Inflammatory macrophage (primary cell): ENCODE measurements around the gene VEGFA.
"Not testable (repeated sequence)": the region's sequence is repeated elsewhere in the genome, so short reads cannot be mapped to it uniquely, and the experiment has no call there.

Source experiments
- DNase-seq, 2 donors: peaks; one replicate each; pipeline ENCODE4 v3.0.0-alpha.2; 2020 to 2022

VEGFA gene

DNA sequence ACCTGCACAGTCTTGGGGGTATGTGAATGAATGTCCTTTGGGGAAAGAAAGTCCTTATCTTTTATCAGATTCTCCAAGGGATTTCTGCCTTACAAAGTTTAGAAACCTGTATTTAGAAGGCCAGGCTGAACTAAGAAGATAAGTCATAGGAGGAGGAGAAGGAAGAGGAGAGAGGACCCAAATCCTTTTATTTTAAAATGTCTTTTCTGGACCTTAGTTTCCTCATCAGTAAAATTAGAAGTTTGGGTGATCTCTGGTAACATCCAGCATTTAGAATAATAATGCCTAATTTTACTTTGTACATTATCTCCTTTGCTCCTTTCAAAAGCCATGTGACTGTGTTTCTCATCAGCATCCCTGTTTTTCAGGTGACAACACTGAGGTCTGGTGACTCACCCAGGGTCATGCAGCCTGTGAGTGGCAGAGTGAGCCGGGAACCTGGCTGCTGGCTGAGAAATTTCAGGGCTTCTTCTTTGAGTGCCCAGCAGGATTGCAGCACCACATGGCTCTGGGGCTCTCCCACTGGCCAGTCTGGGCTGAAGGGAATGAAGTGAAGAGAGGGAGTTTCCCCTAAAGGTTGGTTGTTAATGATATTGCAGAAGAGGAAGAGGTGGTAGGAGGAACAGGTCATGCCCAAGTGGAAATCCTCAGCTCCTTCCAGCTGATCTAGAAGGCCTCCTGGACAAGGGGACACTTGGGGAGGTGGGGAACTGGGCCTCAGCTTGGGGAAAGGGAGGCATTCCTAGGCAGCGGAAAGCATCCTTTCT is 34.0 kb downstream of the VEGFA start:
- DNase-seq: peak; percentile 72 to 77

- DNase-seq: no peak
Observed at GRCh38 chr6:43804550-43805223, 34.7 kb downstream of the VEGFA start.

DNA sequence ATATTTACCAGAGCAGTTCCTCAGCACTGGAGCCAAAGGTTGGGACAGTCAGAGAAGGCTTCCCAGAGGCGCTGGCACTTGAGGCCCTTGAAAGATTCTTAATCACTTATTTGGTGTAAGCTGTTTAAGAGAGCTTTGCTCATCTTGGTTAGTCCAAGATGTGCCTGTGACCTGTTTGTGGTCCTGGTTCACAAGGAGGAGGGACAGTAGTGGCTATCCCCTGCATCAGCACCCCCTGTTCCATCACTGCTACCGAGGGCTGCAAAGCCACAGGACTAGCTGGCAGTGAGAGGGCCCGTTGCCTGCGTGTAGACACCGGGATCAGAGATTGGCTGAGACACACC is 35.7 kb downstream of the VEGFA start:
- no peak for DNase-seq

DNA sequence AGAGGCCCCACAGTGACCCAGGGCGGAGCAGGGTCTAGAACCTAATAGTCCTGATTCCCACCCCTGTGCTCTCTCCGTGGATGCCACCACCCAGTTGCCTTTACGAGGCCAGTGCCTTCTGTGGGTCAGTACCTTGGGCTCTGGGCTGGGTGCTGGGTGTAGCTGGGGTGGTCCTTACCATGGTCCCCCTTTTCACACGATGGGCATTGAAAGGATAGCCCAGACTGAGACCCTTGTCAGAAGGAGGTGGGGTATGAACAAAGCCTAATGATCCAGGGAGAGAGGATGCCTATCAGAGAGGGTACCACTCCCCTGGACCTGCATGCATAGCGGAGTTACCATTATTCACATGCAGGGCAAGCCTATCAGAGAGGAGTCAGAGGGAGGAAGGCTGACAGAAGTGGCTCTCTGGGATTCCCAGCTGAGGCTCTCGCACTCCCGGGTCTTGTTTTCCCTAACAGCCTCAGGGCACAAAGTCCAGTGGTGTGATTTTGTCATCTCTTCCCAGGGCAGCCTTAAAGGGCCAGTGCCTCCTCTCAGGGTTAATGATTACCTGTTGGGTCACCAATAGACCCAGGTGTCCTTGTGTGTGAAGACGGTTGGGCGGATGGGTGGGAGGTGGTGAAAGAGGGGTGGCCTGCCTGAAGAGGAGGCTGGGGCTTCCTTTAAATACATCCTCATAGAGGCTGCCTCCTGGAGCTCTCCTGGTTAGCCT is 36.2 kb downstream of the VEGFA start:
- no peak for DNase-seq

DNA sequence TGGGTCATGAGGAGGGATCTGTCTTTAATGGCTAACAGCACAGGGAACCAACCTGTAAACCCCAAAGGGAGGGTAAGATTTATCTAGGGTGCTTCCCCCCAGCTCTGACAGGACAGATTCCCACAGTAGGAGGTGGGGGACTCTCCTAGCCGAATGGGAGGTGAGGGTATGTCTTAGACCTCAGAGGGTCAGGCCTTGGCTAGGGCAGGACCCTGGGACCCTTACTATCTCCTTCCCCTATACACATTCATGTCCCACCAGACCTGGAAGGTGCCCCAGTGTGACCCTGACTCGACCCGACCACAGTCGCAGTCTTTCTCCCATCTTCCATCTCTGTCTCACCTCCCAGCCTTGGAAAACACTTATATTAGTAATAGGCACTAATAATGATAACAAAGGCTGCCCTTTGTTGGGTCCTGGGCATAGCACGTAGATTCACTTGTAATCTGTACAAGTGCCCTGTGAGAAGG is 36.8 kb downstream of the VEGFA start:
- DNase-seq: no peak

DNA sequence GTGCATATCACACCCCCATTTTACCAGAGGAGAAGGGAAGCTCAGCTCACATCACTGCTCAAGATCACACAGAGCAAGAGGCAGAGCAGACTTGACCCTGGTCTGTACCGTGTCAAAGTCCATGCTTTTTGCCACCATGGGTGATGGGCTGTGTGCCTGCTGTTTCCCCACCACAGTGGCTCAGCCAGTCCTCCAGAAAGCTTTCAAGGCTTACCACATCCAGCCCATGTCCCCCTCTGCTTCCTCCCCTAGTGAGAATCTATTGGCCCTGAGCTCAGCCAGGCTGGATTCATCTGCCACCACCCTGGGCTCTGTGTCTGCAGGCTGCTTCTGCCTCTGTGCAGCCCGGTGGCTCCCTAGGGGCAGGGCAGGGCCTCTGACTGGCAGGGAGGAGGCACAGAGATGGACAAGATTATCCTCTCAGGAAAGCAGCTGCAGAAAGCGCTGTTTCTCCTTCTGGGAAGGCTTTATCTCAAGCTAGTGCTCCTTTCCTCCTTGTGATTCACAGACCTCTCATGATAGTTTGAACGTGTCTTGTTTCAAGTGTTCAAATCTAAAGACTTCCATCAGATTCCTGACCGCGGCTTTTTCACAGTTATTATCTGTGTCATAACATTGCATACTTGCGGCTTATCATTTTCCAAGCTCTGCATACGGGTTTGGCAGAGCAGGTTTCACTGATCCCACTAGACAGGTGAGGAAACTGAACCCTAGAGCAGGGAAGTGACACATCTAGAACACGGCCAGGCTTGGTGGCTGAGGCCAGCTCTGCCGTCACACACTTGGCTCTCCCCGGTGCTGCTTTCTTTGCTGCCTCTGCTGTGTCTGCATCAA is 37.4 kb downstream of the VEGFA start:
- DNase-seq: no peak

DNA sequence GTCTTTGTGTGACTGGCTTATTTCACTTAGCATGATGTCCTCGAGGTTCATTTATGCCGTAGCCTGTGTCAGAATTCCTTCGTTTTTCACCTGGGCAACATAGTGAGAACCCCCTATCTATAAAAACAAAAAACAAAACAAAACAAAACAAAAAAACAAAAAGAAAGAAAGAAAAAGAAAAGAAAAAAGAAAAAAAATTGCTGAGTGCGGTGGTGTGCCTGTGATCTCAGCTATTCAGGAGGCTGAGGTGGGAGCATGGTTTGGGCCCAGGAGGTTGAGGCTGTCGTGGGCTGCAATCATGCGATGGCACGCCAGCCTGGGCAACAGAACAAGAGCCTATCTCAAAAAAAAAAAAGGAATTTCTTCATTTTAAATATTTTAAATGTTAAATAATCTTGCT is 38.4 kb downstream of the VEGFA start:
- no peak for DNase-seq

DNA sequence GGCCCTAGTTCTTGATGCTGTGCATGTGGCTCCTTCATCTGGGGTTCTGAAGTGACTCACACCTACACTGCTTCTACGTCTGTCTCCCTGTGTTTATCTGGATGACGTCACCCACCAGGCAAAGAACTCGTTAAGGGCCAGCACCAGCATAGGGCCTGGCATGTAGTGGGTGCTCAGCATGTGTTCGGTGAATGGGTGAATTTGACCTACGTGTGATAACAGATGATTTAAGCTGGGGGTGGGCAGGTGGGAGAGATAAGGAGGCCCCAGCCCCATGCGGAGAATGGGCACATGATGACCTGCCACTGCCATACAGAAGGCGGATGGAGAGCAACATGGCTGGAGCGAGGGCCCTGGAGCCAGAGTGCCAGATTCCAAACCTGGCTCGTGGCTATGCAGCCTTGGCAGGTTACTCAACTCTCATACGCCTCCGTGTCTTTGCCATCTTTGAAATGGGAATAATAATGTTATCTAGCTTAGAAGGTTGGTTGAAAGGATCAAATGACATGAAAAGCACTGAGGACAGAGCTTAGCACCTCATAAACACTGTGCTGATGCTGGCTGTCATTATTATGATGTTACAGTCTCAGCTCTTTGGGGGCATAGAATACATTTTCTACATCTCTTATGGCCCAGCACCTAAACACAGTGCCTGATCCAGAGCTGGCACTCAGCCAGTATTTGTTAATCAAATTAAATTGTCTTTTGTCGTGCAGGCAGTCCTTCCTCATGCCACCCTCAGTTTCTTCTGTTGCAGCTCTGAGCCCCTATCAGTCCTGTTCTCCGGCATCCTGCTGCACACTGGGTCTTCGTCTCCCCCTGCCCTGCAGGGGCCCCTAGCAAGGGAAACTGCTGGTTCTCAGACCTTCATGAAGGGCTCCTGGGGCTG is 39.6 kb downstream of the VEGFA start:
- DNase-seq: no peak

DNA sequence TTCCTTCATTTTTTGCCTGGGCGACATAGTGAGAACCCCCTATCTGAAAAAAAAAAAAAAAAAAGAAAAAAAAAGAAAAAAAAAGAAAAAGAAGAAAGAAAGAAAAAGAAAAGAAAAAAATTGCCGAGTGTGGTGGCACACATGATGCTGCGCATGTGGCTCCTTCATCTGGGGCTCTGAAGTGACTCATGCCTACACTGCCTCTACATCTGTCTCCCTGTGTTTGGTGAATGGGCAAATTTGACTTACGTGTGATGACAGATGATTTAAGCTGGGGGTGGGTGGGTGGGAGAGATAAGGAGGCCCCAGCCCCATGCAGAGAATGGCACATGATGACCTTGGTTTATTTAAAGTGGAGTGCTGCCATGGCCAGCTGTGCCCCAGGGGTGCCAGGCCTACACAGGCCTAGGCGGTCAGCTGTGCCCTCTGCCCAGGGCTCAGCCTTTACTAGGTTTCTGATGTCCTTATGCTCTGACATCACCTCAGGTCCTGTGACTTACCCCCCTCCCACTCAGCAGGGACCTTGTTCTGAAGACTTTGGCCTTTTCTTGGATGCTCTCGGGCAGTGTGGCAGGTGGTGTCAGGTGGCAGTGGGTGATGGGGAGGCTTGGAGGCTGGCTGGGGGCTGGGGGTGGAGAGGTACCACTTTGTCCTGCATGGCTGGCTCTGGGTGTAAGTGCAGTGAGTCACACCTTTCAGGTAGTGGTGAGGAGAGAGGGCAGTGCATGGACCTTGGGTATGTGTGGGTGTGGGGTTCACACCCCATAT is 41.1 kb downstream of the VEGFA start:
- DNase-seq: no peak

GRCh38 chr6:43811733-43812099 is 41.7 kb downstream of the VEGFA start:
- DNase-seq: no peak

GRCh38 chr6:43812850-43813578 is 43.0 kb downstream of the VEGFA start:
- peak; percentile 57 to 72 for DNase-seq

DNA sequence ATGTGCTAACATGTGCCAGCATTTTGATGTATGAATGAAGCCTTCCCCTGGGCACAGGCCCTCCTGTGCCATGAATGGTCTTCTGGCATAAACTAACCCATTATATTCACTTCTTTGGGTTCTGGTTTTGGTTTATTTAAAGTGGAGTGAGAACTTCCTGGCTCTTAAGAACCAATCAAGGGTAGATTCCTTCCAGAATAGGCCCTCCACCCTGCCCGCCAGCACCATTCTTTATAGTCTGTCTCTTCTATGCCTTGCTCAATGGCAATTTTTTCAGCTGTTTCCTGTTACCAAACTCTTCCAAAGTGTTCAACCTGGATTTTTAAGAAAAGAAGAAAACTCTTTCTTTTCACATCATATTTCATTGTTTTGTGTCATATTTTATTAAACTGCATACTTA is 44.1 kb downstream of the VEGFA start:
- no peak for DNase-seq

DNA sequence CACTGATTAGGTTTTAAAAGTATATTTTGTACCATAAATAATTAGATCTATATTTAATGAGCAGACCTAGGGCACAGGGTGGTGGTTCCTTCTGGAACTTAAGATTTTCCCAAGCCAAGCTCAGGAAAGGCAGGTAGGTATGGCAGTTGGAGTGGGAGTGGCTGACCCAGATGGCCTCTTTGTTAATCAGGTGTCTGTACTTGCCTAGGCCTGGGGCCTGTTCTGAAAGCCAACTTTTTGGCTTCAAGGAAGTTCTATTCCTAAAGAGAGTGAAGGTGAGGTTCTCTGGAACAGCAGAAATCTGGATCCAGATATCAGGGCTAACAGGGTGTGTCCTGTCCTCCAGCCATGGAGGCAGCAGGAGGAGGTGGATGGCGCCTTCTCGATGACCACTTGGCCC is 44.9 kb downstream of the VEGFA start:
- DNase-seq: no peak

- peak; percentile 47 to 51 for DNase-seq
Observed at GRCh38 chr6:43817192-43817591, 47.2 kb downstream of the VEGFA start.

GRCh38 chr6:43818973-43819372 is 49.0 kb downstream of the VEGFA start:
- not testable (repeated sequence) for DNase-seq

- no peak for DNase-seq
Observed at GRCh38 chr6:43819958-43820357, 49.9 kb downstream of the VEGFA start.

DNA sequence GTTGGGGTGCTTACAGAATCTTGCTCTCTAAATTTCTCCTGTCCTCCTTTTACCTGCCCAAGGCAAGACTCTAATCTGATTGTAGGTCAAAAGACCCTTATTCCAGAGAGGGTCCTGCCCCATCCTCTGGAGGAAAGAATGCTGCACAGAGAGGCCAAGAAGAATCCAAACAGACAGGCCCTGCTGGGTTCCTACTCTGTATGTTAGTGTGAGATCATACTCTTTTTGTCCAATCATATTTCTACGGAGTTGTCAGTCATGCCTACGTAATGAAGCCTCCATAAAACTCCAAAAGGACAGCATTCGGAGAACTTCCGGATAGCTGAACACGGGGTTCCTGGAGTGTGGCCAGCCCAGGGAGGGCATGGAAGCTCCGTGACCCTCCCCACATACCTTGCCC is 50.5 kb downstream of the VEGFA start:
- DNase-seq: no peak

DNA sequence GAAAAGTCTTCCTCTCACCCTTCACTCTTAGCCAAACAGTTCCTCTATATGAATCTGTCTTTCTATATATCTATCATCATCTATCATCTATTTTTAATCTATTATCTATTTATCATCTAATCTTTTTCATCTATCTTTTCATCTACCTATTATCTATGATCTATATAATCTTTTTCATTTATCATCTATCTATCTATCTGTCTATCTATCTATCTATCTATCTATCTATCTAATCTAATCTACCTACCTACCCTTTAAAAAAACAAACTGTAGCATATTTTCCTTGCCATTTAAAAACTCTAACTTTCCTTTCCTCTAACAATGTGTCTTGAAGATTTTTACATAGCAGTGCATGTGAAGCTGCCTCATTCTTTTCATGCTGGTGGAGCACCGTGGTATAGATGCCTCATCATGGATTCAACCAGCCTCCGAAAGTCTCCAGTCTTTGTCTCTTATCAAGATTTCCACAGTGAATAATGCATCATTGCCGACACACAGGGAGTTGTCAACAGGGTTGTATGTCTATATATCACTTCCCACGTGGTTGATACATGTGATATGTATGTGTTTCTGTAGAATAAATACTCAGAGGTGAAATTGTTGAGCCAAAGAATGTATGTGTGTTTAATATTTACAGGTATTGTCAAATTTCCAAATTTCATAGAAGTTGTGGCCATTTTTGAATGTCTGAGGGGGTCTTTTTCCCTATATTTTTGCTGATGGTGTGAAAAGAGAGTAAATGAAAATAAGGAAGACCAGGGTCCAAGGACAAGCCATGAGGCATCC is 51.3 kb downstream of the VEGFA start:
- no peak for DNase-seq

DNA sequence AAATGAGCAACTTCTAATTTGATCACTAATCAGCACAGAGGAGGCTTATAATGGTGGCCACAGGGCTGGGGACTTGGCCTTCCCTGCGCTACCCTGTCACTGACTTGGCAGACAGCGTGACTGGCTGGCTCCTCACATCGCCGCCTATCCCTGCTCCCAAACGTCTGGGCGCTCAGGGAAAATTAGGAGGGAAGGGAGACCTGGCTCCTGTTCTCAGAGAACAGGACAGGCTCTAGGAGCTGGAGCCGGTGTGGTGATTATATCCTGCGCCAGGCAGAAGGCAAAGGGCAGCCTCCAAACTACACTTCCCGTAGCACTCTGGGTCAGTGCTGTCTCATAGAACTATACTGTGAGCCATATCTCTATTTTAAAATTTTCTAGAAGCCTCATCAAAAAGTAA is 53.4 kb downstream of the VEGFA start:
- no peak for DNase-seq
